ENCODE results near the gene AFF3. TPM values are rescaled to one million over a fixed set of nuclear protein-coding genes. Genes with fewer than 3 reads are reported as not detected.

Gene AFF3
- total and polyA plus RNA-seq, 2 of the 13 experiments (the other 11 are each of a cell fraction or from before 2014, with no cell fraction given), result not detected

- DNase-seq (ENCODE audit: low spot score) (no peak), FAIRE-seq (no peak), ATAC-seq (no peak)
- intact Hi-C loops (cut with micrococcal nuclease; ENCODE audit: unreplicated experiment) (no loop called here), in situ Hi-C loops (cut with HindIII; ENCODE audit: extremely low pct_ligation_motif_present, low pct_unique_long_range_greater_than_20kb) (no loop called here)
- no peaks in the 10 kb centered on the region for H3K36me3 ChIP-seq (replicated peaks in 1 of 2; ENCODE audit: control insufficient read depth in 1 of 2, insufficient read depth in 2 of 2, low read length in 2 of 2)
- CTCF ChIA-PET (ENCODE audit: low intra/inter-chr PET ratio, low total read pairs), result no interaction called here
- H2AFZ ChIP-seq (ENCODE audit: low read length), result no peak overlapping the region
- WGBS (ENCODE audit: low lambda C conversion rate), result 64% methylated on average over 3 of the region's 3 CpGs
- H3K9ac ChIP-seq (ENCODE audit: insufficient read depth, low read depth, low read length), result no peak overlapping the region
- no peaks in the 10 kb centered on the region for H3K79me2 ChIP-seq (ENCODE audit: insufficient read depth, low read length)
- POLR2A ChIA-PET, result no interaction called here
- H3K4me2 ChIP-seq (ENCODE audit: low read depth, low read length), result no peak overlapping the region
- no peak for TF ChIP-seq FOXM1 (CRISPR knock-in tag; IDR thresholded peaks at IDR 0.05)
- H3K9me3 ChIP-seq (ENCODE audit: low read length), result no peaks in the 10 kb centered on the region
- H3K4me1 ChIP-seq (ENCODE audit: insufficient read depth, low read length), result no peaks in the 10 kb centered on the region
- peaks cover 0 to 10% of the 10 kb centered on the region in 2 experiments; a peak in 2 of 5 replicates for H3K27me3 ChIP-seq (ENCODE audit: control insufficient read depth in 1 of 2, insufficient read depth in 2 of 2, low read length in 2 of 2)
- H3K4me3 ChIP-seq (replicated peaks in 1 of 3; ENCODE audit: insufficient read depth in 1 of 3, low read depth in 2 of 3, low read length in 3 of 3), result no peak overlapping the region
- BruUV-seq (replicated peaks), result no TSS peak
- H4K20me1 ChIP-seq (ENCODE audit: insufficient read depth, low read length), result no peaks in the 10 kb centered on the region
- no peak overlapping the region for H3K27ac ChIP-seq (ENCODE audit: extremely low read length, insufficient read depth, low read length)
Measured at GRCh38 chr2:100021791-100022340, 120.5 kb downstream of the AFF3 start.

GRCh38 chr2:100019499-100019898 is 122.9 kb downstream of the AFF3 start:
- intact Hi-C loops (cut with micrococcal nuclease; ENCODE audit: unreplicated experiment) (no loop called here), in situ Hi-C loops (cut with HindIII; ENCODE audit: extremely low pct_ligation_motif_present, low pct_unique_long_range_greater_than_20kb) (no loop called here)
- H3K27me3 ChIP-seq (ENCODE audit: control insufficient read depth in 1 of 2, insufficient read depth in 2 of 2, low read length in 2 of 2), result peaks cover 0 to 10% of the 10 kb centered on the region in 2 experiments; a peak in 2 of 5 replicates
- no peak overlapping the region for H3K4me3 ChIP-seq (replicated peaks in 1 of 3; ENCODE audit: insufficient read depth in 1 of 3, low read depth in 2 of 3, low read length in 3 of 3)
- FAIRE-seq, result no peak
- H3K9me3 ChIP-seq (ENCODE audit: low read length), result peaks cover 12% of the 10 kb centered on the region; the same call in 1 of the 2 replicates
- CTCF ChIA-PET (ENCODE audit: low intra/inter-chr PET ratio, low total read pairs), result no interaction called here
- no peaks in the 10 kb centered on the region for H3K36me3 ChIP-seq (replicated peaks in 1 of 2; ENCODE audit: control insufficient read depth in 1 of 2, insufficient read depth in 2 of 2, low read length in 2 of 2)
- no peak overlapping the region for H3K27ac ChIP-seq (ENCODE audit: extremely low read length, insufficient read depth, low read length)
- no peak overlapping the region for H3K4me2 ChIP-seq (ENCODE audit: low read depth, low read length)
- POLR2A ChIA-PET, result no interaction called here
- no peak for ATAC-seq
- no peak for DNase-seq (ENCODE audit: low spot score)
- no peaks in the 10 kb centered on the region for H3K4me1 ChIP-seq (ENCODE audit: insufficient read depth, low read length)
- H4K20me1 ChIP-seq (ENCODE audit: insufficient read depth, low read length), result no peaks in the 10 kb centered on the region
- no TSS peak for BruUV-seq (replicated peaks)
- no peak overlapping the region for H2AFZ ChIP-seq (ENCODE audit: low read length)
- 39% methylated on average over 6 of the region's 6 CpGs for WGBS (ENCODE audit: low lambda C conversion rate)
- H3K79me2 ChIP-seq (ENCODE audit: insufficient read depth, low read length), result no peaks in the 10 kb centered on the region
- no peak overlapping the region for H3K9ac ChIP-seq (ENCODE audit: insufficient read depth, low read depth, low read length)
- TF ChIP-seq ZNF704 (CRISPR knock-in tag; IDR thresholded peaks at IDR 0.05; ENCODE audit: borderline replicate concordance) (no peak), GABPB1 (CRISPR knock-in tag; IDR thresholded peaks at IDR 0.05) (no peak), ZMYM4 (CRISPR knock-in tag; IDR thresholded peaks at IDR 0.05) (no peak), SSRP1 (CRISPR knock-in tag; IDR thresholded peaks at IDR 0.05) (no peak), FOXO1 (CRISPR knock-in tag; IDR thresholded peaks at IDR 0.05) (no peak), TCF7L2 (IDR thresholded peaks at IDR 0.05; ENCODE audit: low read depth, low read length) (no peak), MXI1 (IDR thresholded peaks at IDR 0.05; ENCODE audit: borderline replicate concordance, low read depth, low read length) (no peak), DBP (CRISPR knock-in tag; IDR thresholded peaks at IDR 0.05; ENCODE audit: not compliant biosample characterization) (no peak), RORA (CRISPR knock-in tag; IDR thresholded peaks at IDR 0.05) (no peak), SALL2 (CRISPR knock-in tag; IDR thresholded peaks at IDR 0.05) (no peak), RFX5 (IDR thresholded peaks at IDR 0.05; ENCODE audit: low read depth, low read length) (no peak), RBAK (CRISPR knock-in tag; IDR thresholded peaks at IDR 0.05) (no peak), ZNF367 (CRISPR knock-in tag; IDR thresholded peaks at IDR 0.05; ENCODE audit: borderline replicate concordance) (no peak), KDM5A (IDR thresholded peaks at IDR 0.05; ENCODE audit: borderline replicate concordance, low read length) (no peak), ZNF143 (CRISPR knock-in tag; IDR thresholded peaks at IDR 0.05) (no peak), ATF6 (CRISPR knock-in tag; conservative IDR thresholded peaks at IDR 0.05) (no peak)

All from HepG2 (cell line).